Large intestine (tissue), 12 donors: ENCODE results near the gene FBXO22. TPM values are rescaled to one million over a fixed set of nuclear protein-coding genes. Genes with fewer than 3 reads are reported as not detected.
A peak's percentile ranks its signal among the peaks of the same experiment; 100 is the strongest.
"Not testable (repeated sequence)": the region's sequence is repeated elsewhere in the genome, so short reads cannot be mapped to it uniquely, and the experiment has no call there.

Experiments used
- DNase-seq, 2 donors: peaks; one replicate each; pipeline versions ENCODE4 v3.0.0 to v3.0.0-alpha.2; 2013
- H3K27ac ChIP-seq: one replicate; pipeline ENCODE4 v1.5.1; 2013; ENCODE audit warnings: low read length
- H3K27me3 ChIP-seq: 2 replicates; pipeline ENCODE4 v1.6.1; 2013; ENCODE audit warnings: low read length; ENCODE audit not compliant: control insufficient read depth, insufficient read depth
- H3K36me3 ChIP-seq: 2 replicates; pipeline ENCODE4 v1.6.1; 2013; ENCODE audit warnings: low read length; ENCODE audit not compliant: control insufficient read depth, insufficient read depth
- H3K4me1 ChIP-seq: one replicate; pipeline ENCODE4 v1.6.1; 2013; ENCODE audit warnings: low read length; ENCODE audit not compliant: control insufficient read depth, insufficient read depth
- H3K4me3 ChIP-seq: one replicate; pipeline ENCODE4 v1.5.1; 2013; ENCODE audit warnings: low read length
- H3K9me3 ChIP-seq: one replicate; pipeline ENCODE4 v1.6.1; 2013; ENCODE audit warnings: mild to moderate bottlenecking, low read depth, low read length, moderate library complexity; ENCODE audit not compliant: control insufficient read depth
- WGBS: methylation state at CpG from one replicate; pipeline ENCODE4 v1.1.5; 2013; ENCODE audit warnings: low lambda C conversion rate; ENCODE audit not compliant: insufficient coverage; 5-methylcytosine and 5-hydroxymethylcytosine counted together
- long read RNA-seq, 11 donors: transcript quantifications; one replicate each; lab custom pipeline, GENCODE V29; 2026
- polyA plus RNA-seq: library from polyadenylated mRNA; unstranded; fragments of 120-200 nt; gene quantifications from one replicate; pipeline ENCODE4 v1.2.1, GENCODE V29; 2013

The FBXO22 gene
- 24.9 TPM for polyA plus RNA-seq
- long read RNA-seq, donor 1, full-length matches to known transcripts, result 5 of 5 reads
- long read RNA-seq, donor 1, partial matches to known transcripts, result 0 of 5 reads
- long read RNA-seq, donor 1, other reads (novel, unspliced or antisense), result 0 of 5 reads
- long read RNA-seq, donor 2, full-length matches to known transcripts, result 11 of 11 reads
- long read RNA-seq, donor 2, partial matches to known transcripts, result 0 of 11 reads
- long read RNA-seq, donor 2, other reads (novel, unspliced or antisense), result 0 of 11 reads
- long read RNA-seq, donor 3, result 0 reads
- long read RNA-seq, donor 4, full-length matches to known transcripts, result 1 of 1 reads
- long read RNA-seq, donor 4, partial matches to known transcripts, result 0 of 1 reads
- long read RNA-seq, donor 4, other reads (novel, unspliced or antisense), result 0 of 1 reads
- long read RNA-seq, donor 5, full-length matches to known transcripts, result 3 of 3 reads
- long read RNA-seq, donor 5, partial matches to known transcripts, result 0 of 3 reads
- long read RNA-seq, donor 5, other reads (novel, unspliced or antisense), result 0 of 3 reads
- long read RNA-seq, donor 6, full-length matches to known transcripts, result 9 of 15 reads
- long read RNA-seq, donor 6, partial matches to known transcripts, result 6 of 15 reads
- long read RNA-seq, donor 6, other reads (novel, unspliced or antisense), result 0 of 15 reads
- long read RNA-seq, donor 7, full-length matches to known transcripts, result 4 of 4 reads
- long read RNA-seq, donor 7, partial matches to known transcripts, result 0 of 4 reads
- long read RNA-seq, donor 7, other reads (novel, unspliced or antisense), result 0 of 4 reads
- long read RNA-seq, donor 8, full-length matches to known transcripts, result 8 of 8 reads
- long read RNA-seq, donor 8, partial matches to known transcripts, result 0 of 8 reads
- long read RNA-seq, donor 8, other reads (novel, unspliced or antisense), result 0 of 8 reads
- long read RNA-seq, donor 9, full-length matches to known transcripts, result 6 of 12 reads
- long read RNA-seq, donor 9, partial matches to known transcripts, result 6 of 12 reads
- long read RNA-seq, donor 9, other reads (novel, unspliced or antisense), result 0 of 12 reads
- long read RNA-seq, donor 10, full-length matches to known transcripts, result 3 of 3 reads
- long read RNA-seq, donor 10, partial matches to known transcripts, result 0 of 3 reads
- long read RNA-seq, donor 10, other reads (novel, unspliced or antisense), result 0 of 3 reads
- long read RNA-seq, donor 11, full-length matches to known transcripts, result 4 of 4 reads
- long read RNA-seq, donor 11, partial matches to known transcripts, result 0 of 4 reads
- long read RNA-seq, donor 11, other reads (novel, unspliced or antisense), result 0 of 4 reads

GRCh38 chr15:75903331-75904239 lies at the start of gene FBXO22:
Gene FBXO22, plus strand, starts transcription at chr15:75903878. Its CDS starts 86 bp downstream, at chr15:75903964.
- DNase-seq, result peak; percentile 92 to 96
- H3K36me3 ChIP-seq, result peaks cover 16% of the 10 kb centered on the region
- no CpG with 5 or more reads among the region's 63 CpGs for WGBS

DNA sequence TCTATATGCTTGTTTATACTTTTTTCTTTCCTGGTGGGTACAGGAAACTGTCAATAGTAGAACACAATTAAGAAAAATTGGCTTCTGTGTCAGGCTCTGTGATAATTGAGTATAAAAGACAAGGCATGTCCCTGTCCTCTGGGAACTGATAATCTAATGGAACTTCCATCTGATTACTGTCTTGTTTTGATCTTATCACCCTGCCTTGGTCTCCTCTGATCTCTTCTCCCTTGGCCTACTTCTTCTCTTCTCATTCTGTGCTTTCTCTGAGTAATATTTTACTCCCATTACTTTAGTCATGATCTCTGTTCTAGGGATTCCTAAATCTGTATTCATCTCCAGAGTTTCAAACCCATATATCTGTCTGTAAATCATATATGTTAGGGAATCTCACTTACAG lies 45.8 kb upstream of the FBXO22 start:
- no peak for DNase-seq

More at GRCh38 chr15:75903331-75904239, at the start of gene FBXO22:
- no peaks in the 10 kb centered on the region for H3K27me3 ChIP-seq
- H3K4me3 ChIP-seq, result peak within 1 kb of the TSS; percentile 98
- H3K4me1 ChIP-seq, result no peaks in the 10 kb centered on the region
- H3K9me3 ChIP-seq, result no peaks in the 10 kb centered on the region
- H3K27ac ChIP-seq, result peak within 1 kb of the TSS; percentile 94

DNA sequence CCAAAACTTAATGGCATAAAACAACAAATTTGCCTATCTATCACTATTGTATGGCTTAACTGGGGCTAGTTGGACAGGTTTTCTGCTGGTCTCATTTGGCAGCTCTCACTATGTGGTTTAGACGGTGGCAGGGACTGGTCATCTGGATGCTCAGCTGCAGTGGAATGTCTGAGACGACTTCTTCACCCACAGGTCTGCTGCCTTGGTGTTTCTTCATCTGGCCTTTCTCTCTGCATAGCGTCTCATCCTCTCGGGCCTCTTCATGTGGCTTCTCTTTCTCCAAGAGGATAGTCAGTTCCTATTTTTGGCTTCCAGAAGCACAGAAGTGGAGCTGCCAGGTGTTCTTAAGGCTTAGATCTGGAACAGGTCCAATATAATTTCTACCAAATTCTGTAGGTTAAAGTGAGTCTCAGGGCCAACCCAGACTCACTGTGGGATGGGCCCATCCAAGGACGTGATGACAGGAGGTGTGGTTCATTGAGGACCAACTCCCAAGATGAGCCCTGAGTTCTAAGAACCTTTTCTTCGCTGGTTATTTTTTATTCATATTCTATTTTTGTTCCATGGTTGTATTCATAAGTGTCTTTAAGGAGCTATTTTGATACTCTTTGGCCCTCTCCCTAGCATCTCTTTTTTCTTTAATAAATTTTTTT lies 41.8 kb upstream of the FBXO22 start:
- WGBS, result 100% methylated on average over 1 of the region's 6 CpGs
- no peaks in the 10 kb centered on the region for H3K36me3 ChIP-seq
- H3K9me3 ChIP-seq, result no peaks in the 10 kb centered on the region
- no peaks in the 10 kb centered on the region for H3K27me3 ChIP-seq
- H3K27ac ChIP-seq, result no peak overlapping the region
- no peak for DNase-seq
- no peak overlapping the region for H3K4me3 ChIP-seq
- no peaks in the 10 kb centered on the region for H3K4me1 ChIP-seq

More for the DNA sequence above, 45.8 kb upstream of the FBXO22 start:
- no peak overlapping the region for H3K4me3 ChIP-seq
- peaks cover 3% of the 10 kb centered on the region for H3K36me3 ChIP-seq
- no peaks in the 10 kb centered on the region for H3K4me1 ChIP-seq
- no peak overlapping the region for H3K27ac ChIP-seq
- no peaks in the 10 kb centered on the region for H3K27me3 ChIP-seq
- no peaks in the 10 kb centered on the region for H3K9me3 ChIP-seq

- DNase-seq, result no peak
- H3K4me1 ChIP-seq, result no peaks in the 10 kb centered on the region
- no peak overlapping the region for H3K27ac ChIP-seq
- no peaks in the 10 kb centered on the region for H3K9me3 ChIP-seq
- H3K36me3 ChIP-seq, result no peaks in the 10 kb centered on the region
- H3K27me3 ChIP-seq, result no peaks in the 10 kb centered on the region
- WGBS, result 83% methylated on average over 1 of the region's 1 CpG
- no peak overlapping the region for H3K4me3 ChIP-seq
Measured at GRCh38 chr15:75862796-75863195, 40.9 kb upstream of the FBXO22 start.

GRCh38 chr15:75864213-75865059 lies 39.2 kb upstream of the FBXO22 start:
- DNase-seq, result no peak
- Histone ChIP-seq H3K4me1 (no peaks in the 10 kb centered on the region), H3K4me3 (no peak overlapping the region), H3K9me3 (no peaks in the 10 kb centered on the region), H3K27ac (no peak overlapping the region), H3K27me3 (no peaks in the 10 kb centered on the region), H3K36me3 (peaks cover 1% of the 10 kb centered on the region)
- 80% methylated on average over 1 of the region's 5 CpGs for WGBS

GRCh38 chr15:75866045-75866444 lies 37.6 kb upstream of the FBXO22 start:
- H3K9me3 ChIP-seq, H3K4me1 ChIP-seq, DNase-seq, H3K27ac ChIP-seq, H3K27me3 ChIP-seq, H3K4me3 ChIP-seq, H3K36me3 ChIP-seq: not testable (repeated sequence)
- no CpG with 5 or more reads among the region's 1 CpG for WGBS

GRCh38 chr15:75866916-75867315 lies 36.8 kb upstream of the FBXO22 start:
- H3K36me3 ChIP-seq, result peaks cover 3% of the 10 kb centered on the region
- no peak overlapping the region for H3K27ac ChIP-seq
- no peaks in the 10 kb centered on the region for H3K4me1 ChIP-seq
- H3K27me3 ChIP-seq, result no peaks in the 10 kb centered on the region
- H3K9me3 ChIP-seq, result no peaks in the 10 kb centered on the region
- no peak overlapping the region for H3K4me3 ChIP-seq
- no peak for DNase-seq

- Histone ChIP-seq H3K4me1 (no peaks in the 10 kb centered on the region), H3K27me3 (no peaks in the 10 kb centered on the region), H3K4me3 (no peak overlapping the region), H3K9me3 (no peaks in the 10 kb centered on the region), H3K36me3 (peaks cover 3% of the 10 kb centered on the region), H3K27ac (no peak overlapping the region)
- no peak for DNase-seq
- 70% methylated on average over 2 of the region's 4 CpGs for WGBS
Measured at GRCh38 chr15:75867449-75867848, 36.2 kb upstream of the FBXO22 start.
